OCI-LY7 (cell line): ENCODE measurements around the gene CDCA7L. TPM values are rescaled to one million over a fixed set of nuclear protein-coding genes. Genes with fewer than 3 reads are reported as not detected.
A peak's percentile ranks its signal among the peaks of the same experiment; 100 is the strongest.

Source experiments
- BruUV-seq: library from RNA; stranded (reverse); fragments of 400-500 nt; replicated peaks from 2 replicates; lab custom pipeline; 2021; lab: Mats Ljungman, UMichigan
- CTCF ChIA-PET: fragments of 300-600 bp; sonication (Branson Sonifier 250); formaldehyde crosslinking; loops from one replicate; lab custom pipeline; 2022; ENCODE audit warnings: antibody characterized with exemption; ENCODE audit not compliant: unreplicated experiment; lab: Charles Lee
- POLR2A ChIA-PET: fragments of 300-600 bp; sonication (Branson Sonifier 250); formaldehyde crosslinking; loops from one replicate; lab custom pipeline; 2022; ENCODE audit warnings: antibody characterized with exemption; lab: Charles Lee
- DNase-seq: peaks from one replicate; pipeline ENCODE4 v3.0.0-alpha.2; 2015; ENCODE audit warnings: low spot score
- H2AFZ ChIP-seq: fragments of 200-600 bp; sonication (generic), shearing (Covaris generic); 2 replicates; pipeline ENCODE4 v1.6.1; 2014; ENCODE audit warnings: mild to moderate bottlenecking, antibody characterized with exemption, low read length, moderate library complexity
- H3K27ac ChIP-seq: fragments of 200-600 bp; sonication (generic); 2 replicates; pipeline ENCODE4 v1.5.1; 2014; ENCODE audit warnings: mixed run types, low read depth, mild to moderate bottlenecking, moderate library complexity, low read length, inconsistent platforms; ENCODE audit not compliant: poor library complexity, severe bottlenecking
- H3K36me3 ChIP-seq: fragments of 200-600 bp; sonication (generic); 2 replicates; pipeline ENCODE4 v1.6.1; 2014; ENCODE audit warnings: mild to moderate bottlenecking, antibody characterized with exemption, low read length, moderate library complexity, mixed read lengths; ENCODE audit not compliant: insufficient read depth
- H3K4me1 ChIP-seq: fragments of 200-600 bp; sonication (generic); 2 replicates; pipeline ENCODE4 v1.5.1; 2014; ENCODE audit warnings: mild to moderate bottlenecking, low read length; ENCODE audit not compliant: insufficient read depth, poor library complexity, severe bottlenecking
- H3K4me2 ChIP-seq: fragments of 200-600 bp; sonication (generic); 2 replicates; pipeline ENCODE4 v1.6.1; 2014; ENCODE audit warnings: mild to moderate bottlenecking, low read length
- H3K4me3 ChIP-seq: fragments of 200-600 bp; sonication (generic); 2 replicates; pipeline ENCODE4 v1.5.1; 2014; ENCODE audit warnings: mild to moderate bottlenecking, low read depth, low read length; ENCODE audit not compliant: poor library complexity, severe bottlenecking
- H3K79me2 ChIP-seq: fragments of 200-600 bp; sonication (generic); 2 replicates; pipeline ENCODE4 v1.6.1; 2016; ENCODE audit warnings: low read depth, mild to moderate bottlenecking, low read length, moderate library complexity, mixed read lengths; ENCODE audit not compliant: insufficient read depth
- H3K9me2 ChIP-seq: fragments of 200-600 bp; sonication (generic); 2 replicates; pipeline ENCODE4 v1.6.1; 2016; ENCODE audit warnings: mild to moderate bottlenecking, low read length, mixed read lengths; ENCODE audit not compliant: insufficient read depth
- H3K9me3 ChIP-seq: fragments of 200-600 bp; sonication (generic); 2 replicates; pipeline ENCODE4 v1.6.1; 2014; ENCODE audit warnings: mild to moderate bottlenecking, mixed run types, low read length, mixed read lengths
- H4K20me1 ChIP-seq: fragments of 200-600 bp; sonication (generic); 2 replicates; pipeline ENCODE4 v1.6.1; 2014; ENCODE audit warnings: mild to moderate bottlenecking, antibody characterized with exemption, low read length, moderate library complexity, mixed read lengths; ENCODE audit not compliant: insufficient read depth
- EZH2phosphoT487 ChIP-seq: fragments of 200-600 bp; sonication (generic); IDR thresholded peaks from 2 replicates; pipeline ENCODE4 v1.6.1; 2018; ENCODE audit warnings: low read depth, borderline replicate concordance, mild to moderate bottlenecking, mixed run types, antibody characterized with exemption, low read length, moderate library complexity, mixed read lengths
- intact Hi-C: fragments of 100-400 bp; cut with micrococcal nuclease; formaldehyde crosslinking; loops from one replicate; pipeline ENCODE4 v1.10.0; 2022; ENCODE audit not compliant: unreplicated experiment
- total RNA-seq, 2 experiments: library from RNA; depleted of rRNA in 1 of 2; stranded (reverse); fragments of >200 nt in 1 of 2; shearing (Covaris generic) in 1 of 2; gene quantifications; 2 replicates each; pipeline ENCODE4 v1.2.3, GENCODE V29; 2014 to 2022
- TF ChIP-seq, protein P1 (sequence below): fragments of 200-600 bp; sonication (generic); conservative IDR thresholded peaks from 2 replicates; pipeline ENCODE4 v1.5.1; 2014; ENCODE audit warnings: mild to moderate bottlenecking, antibody characterized with exemption, low read length, moderate library complexity, mixed read lengths

The CDCA7L gene
- total RNA-seq, 2 experiments from 2014 or later, result 155 to 173 TPM

DNA sequence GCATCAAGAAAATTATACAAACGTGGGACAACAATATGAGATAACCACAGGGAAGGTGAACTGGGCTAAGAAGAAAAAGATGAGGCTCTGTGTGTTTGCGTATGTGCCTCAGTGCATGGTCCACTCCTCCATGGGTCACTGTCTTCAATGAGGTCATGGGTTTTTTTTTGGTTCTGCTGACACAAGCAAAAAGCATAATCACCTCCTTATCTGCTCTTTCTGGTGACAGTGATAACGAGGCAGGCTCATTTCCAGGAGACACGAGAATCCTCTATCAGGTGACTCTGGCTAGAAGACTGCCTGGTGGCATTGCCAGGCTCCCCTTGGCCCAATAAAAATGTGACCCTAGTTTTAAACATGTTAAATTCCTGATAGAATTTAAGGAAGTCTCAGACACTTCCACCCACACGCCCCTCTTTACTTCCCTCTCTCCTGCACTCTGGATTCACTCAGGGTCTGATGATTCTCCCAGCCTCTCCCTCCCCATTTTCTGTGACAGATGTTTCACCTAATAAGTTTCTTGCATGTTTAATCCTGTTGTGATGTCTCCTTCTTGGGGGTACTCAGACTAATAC is 35.3 kb upstream of the CDCA7L start:
- TF ChIP-seq, protein P1, sequence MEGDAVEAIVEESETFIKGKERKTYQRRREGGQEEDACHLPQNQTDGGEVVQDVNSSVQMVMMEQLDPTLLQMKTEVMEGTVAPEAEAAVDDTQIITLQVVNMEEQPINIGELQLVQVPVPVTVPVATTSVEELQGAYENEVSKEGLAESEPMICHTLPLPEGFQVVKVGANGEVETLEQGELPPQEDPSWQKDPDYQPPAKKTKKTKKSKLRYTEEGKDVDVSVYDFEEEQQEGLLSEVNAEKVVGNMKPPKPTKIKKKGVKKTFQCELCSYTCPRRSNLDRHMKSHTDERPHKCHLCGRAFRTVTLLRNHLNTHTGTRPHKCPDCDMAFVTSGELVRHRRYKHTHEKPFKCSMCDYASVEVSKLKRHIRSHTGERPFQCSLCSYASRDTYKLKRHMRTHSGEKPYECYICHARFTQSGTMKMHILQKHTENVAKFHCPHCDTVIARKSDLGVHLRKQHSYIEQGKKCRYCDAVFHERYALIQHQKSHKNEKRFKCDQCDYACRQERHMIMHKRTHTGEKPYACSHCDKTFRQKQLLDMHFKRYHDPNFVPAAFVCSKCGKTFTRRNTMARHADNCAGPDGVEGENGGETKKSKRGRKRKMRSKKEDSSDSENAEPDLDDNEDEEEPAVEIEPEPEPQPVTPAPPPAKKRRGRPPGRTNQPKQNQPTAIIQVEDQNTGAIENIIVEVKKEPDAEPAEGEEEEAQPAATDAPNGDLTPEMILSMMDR, result no peak
- TF ChIP-seq EZH2phosphoT487, result no peak
- ChIA-PET CTCF (no interaction called here), POLR2A (no interaction called here)
- intact Hi-C loops, result loop anchor here (1.0 kb wide), 1 partner anchor 36 kb away; the partner anchor contains the start of gene CDCA7L
- H3K4me3 ChIP-seq, result no peak overlapping the region
- no peaks in the 10 kb centered on the region for H4K20me1 ChIP-seq
- no peaks in the 10 kb centered on the region for H3K9me3 ChIP-seq
- H3K36me3 ChIP-seq, result no peaks in the 10 kb centered on the region
- no TSS peak for BruUV-seq
- H3K27ac ChIP-seq, result no peak overlapping the region
- H2AFZ ChIP-seq, result peak overlapping the region; percentile 42; the same call in 1 of the 2 replicates
- H3K4me2 ChIP-seq, result no peak overlapping the region
- no peak for DNase-seq
- H3K79me2 ChIP-seq, result no peaks in the 10 kb centered on the region
- no peaks in the 10 kb centered on the region for H3K9me2 ChIP-seq
- H3K4me1 ChIP-seq, result no peaks in the 10 kb centered on the region

DNA sequence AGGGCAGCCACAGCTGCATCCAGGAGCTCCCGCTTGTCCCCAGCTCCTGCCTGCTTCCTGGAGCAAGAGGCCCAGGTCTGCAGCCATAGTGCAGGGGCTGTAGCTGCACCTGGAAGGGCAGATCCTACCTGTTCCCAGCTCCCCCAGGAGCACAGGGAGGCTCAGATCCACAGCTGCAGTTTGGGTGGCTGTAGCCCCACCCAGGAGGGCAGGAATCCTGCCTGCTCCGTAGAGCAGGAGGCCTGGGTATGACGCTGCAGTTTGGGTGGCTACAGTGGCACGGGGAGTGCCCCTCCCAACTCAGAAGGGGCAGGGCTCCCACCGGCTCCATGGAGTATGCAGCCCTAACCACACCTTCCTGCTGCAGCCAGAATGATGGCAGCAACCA is 26.7 kb upstream of the CDCA7L start:
- no TSS peak for BruUV-seq
- TF ChIP-seq, protein P1, result no peak
- TF ChIP-seq EZH2phosphoT487, result no peak
- H3K27ac ChIP-seq, result no peak overlapping the region
- POLR2A ChIA-PET, result no interaction called here
- CTCF ChIA-PET, result no interaction called here
- peaks cover 7% of the 10 kb centered on the region; the same call in 1 of the 2 replicates for H3K9me3 ChIP-seq
- intact Hi-C loops, result no loop called here
- no peaks in the 10 kb centered on the region for H3K79me2 ChIP-seq
- H2AFZ ChIP-seq, result no peak overlapping the region
- no peak overlapping the region for H3K4me2 ChIP-seq
- H3K4me1 ChIP-seq, result peaks cover 19% of the 10 kb centered on the region
- H4K20me1 ChIP-seq, result no peaks in the 10 kb centered on the region
- no peaks in the 10 kb centered on the region for H3K9me2 ChIP-seq
- H3K36me3 ChIP-seq, result no peaks in the 10 kb centered on the region; the same call in 1 of the 2 replicates
- DNase-seq, result no peak
- no peak overlapping the region for H3K4me3 ChIP-seq

DNA sequence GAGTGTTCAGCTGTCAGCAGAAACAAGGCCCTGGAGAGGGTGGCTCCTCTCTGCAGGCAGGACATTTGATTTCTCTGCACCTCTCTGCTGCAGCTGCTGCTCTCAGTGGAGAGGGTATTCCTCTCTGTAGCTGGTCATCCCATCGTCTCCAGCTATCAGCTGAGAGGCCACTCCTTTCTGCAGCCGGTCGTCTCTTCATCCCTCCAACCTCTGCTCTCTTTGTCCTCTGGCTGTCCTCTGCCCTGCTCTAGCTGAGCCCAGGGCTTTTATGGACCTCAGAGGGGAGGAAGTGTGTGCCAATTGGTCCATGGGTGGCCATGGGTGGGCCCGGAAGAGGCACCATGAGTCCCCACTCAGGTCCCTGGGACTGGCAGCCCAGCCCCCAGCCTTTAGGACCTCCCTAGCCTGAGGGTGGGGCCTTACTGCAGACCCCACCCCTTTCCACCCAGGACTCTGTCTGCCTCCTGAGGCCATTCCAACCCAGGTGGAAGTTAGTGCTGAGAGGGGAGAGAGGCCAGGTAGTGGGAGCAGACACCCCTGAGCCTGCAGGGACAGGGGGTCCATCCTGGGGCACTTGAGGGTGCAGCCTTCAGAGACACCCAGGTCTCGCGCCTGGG is 26.2 kb upstream of the CDCA7L start:
- no peak overlapping the region for H3K4me2 ChIP-seq
- CTCF ChIA-PET, result no interaction called here

More for the DNA sequence above, 26.2 kb upstream of the CDCA7L start:
- intact Hi-C loops, result no loop called here
- H3K4me1 ChIP-seq, result peaks cover 24% of the 10 kb centered on the region
- POLR2A ChIA-PET, result interaction anchor here (0.5 to 0.6 kb wide), 2 partner anchors 11 to 1147 kb away, joined by 3 to 6 read pairs; no protein-coding TSS in a partner anchor
- no peak for TF ChIP-seq EZH2phosphoT487
- TF ChIP-seq, protein P1, result no peak
- H3K9me2 ChIP-seq, result no peaks in the 10 kb centered on the region
- no peak overlapping the region for H3K4me3 ChIP-seq
- no peak for DNase-seq
- H4K20me1 ChIP-seq, result no peaks in the 10 kb centered on the region
- BruUV-seq, result no TSS peak
- no peak overlapping the region for H2AFZ ChIP-seq
- no peaks in the 10 kb centered on the region for H3K79me2 ChIP-seq
- no peak overlapping the region for H3K27ac ChIP-seq
- no peaks in the 10 kb centered on the region; the same call in 1 of the 2 replicates for H3K36me3 ChIP-seq
- H3K9me3 ChIP-seq, result peaks cover 7% of the 10 kb centered on the region; the same call in 1 of the 2 replicates
